ENCODE data around the gene DLGAP1. TPM values are rescaled to one million over a fixed set of nuclear protein-coding genes. Genes with fewer than 3 reads are reported as not detected.

DLGAP1 gene
- total RNA-seq, 1 donor from 2014 or later: 18.5 TPM

DNA sequence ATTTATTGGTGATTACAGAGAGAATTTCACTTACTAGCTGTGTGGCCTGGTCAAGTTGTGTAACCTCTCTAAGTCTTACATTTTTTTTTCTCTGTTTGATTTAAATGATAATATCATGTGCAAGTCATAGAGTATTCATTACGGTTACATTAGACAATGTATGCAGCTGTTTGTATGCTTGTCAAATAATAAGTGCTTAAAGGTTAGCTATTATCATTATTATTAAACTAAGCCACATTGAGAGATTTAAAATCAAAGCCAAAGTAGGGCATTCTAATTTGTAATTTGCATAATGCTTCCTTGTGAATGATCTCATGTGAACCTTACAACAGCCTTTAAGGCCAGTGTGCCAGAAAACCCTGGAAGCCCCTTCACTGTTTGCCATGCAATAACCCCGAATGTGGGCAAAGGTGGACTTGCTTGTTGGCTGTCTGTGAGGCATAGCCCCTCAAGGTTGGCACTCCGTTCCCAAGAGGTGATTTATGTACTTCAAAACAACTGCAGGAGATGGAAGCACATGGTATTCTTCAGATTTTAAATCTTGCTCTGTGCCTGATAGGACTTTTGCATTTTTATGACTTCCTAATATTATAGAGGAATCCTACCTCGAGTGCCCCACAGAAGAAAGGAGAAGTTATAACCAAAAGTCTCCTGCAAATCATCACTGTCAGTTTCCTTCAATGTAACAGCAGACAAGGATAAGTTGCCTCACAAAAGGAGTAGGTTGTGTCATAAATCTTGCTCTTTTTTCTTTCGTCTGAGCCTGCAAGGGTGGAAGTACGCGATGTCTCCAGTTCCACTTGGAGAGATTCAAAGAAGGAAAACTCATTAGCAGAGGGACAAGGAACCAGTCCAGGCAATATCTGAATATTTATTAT is 733.1 kb downstream of the DLGAP1 start:
- Histone ChIP-seq H3K4me2 (no peak overlapping the region), H3K27me3 (no peaks in the 10 kb centered on the region), H4K20me1 (ENCODE audit: low read depth) (no peaks in the 10 kb centered on the region), H3K36me3 (no peaks in the 10 kb centered on the region), H3K4me3 (no peak overlapping the region), H3K9ac (no peak overlapping the region), H2AFZ (replicated peaks) (no peak overlapping the region), H3K27ac (no peak overlapping the region), H3F3A (ENCODE audit: low read depth) (no peaks in the 10 kb centered on the region), H3K79me2 (ENCODE audit: low read depth) (no peaks in the 10 kb centered on the region), H3K4me1 (peaks cover 17% of the 10 kb centered on the region), H3K9me3 (ENCODE audit: low read depth) (no peaks in the 10 kb centered on the region)
- H3K4me3 Mint-ChIP-seq: no peak overlapping the region
- peaks cover 2% of the 10 kb centered on the region for H3K36me3 Mint-ChIP-seq
- no peak overlapping the region for H3K27ac Mint-ChIP-seq
- H3K27me3 Mint-ChIP-seq (ENCODE audit: insufficient read depth, low read depth): no peaks in the 10 kb centered on the region
- no peak for TF ChIP-seq EZH2 (IDR thresholded peaks at IDR 0.05)
- TF ChIP-seq, protein P1, sequence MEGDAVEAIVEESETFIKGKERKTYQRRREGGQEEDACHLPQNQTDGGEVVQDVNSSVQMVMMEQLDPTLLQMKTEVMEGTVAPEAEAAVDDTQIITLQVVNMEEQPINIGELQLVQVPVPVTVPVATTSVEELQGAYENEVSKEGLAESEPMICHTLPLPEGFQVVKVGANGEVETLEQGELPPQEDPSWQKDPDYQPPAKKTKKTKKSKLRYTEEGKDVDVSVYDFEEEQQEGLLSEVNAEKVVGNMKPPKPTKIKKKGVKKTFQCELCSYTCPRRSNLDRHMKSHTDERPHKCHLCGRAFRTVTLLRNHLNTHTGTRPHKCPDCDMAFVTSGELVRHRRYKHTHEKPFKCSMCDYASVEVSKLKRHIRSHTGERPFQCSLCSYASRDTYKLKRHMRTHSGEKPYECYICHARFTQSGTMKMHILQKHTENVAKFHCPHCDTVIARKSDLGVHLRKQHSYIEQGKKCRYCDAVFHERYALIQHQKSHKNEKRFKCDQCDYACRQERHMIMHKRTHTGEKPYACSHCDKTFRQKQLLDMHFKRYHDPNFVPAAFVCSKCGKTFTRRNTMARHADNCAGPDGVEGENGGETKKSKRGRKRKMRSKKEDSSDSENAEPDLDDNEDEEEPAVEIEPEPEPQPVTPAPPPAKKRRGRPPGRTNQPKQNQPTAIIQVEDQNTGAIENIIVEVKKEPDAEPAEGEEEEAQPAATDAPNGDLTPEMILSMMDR (IDR thresholded peaks at IDR 0.05): no peak
- no peak for TF ChIP-seq EZH2phosphoT487 (IDR thresholded peaks at IDR 0.05)
- no peak for DNase-seq (ENCODE audit: low spot score)
- no peaks in the 10 kb centered on the region for H3K9me3 Mint-ChIP-seq
- H3K4me1 Mint-ChIP-seq: peaks cover 17% of the 10 kb centered on the region

GRCh38 chr18:3720818-3721545 is 734.1 kb downstream of the DLGAP1 start:
- Histone ChIP-seq H2AFZ (replicated peaks) (no peak overlapping the region), H4K20me1 (ENCODE audit: low read depth) (no peaks in the 10 kb centered on the region), H3K79me2 (ENCODE audit: low read depth) (no peaks in the 10 kb centered on the region), H3K36me3 (no peaks in the 10 kb centered on the region), H3F3A (ENCODE audit: low read depth) (no peaks in the 10 kb centered on the region), H3K9ac (no peak overlapping the region), H3K4me1 (peaks cover 20% of the 10 kb centered on the region), H3K9me3 (ENCODE audit: low read depth) (no peaks in the 10 kb centered on the region), H3K27ac (no peak overlapping the region), H3K4me3 (no peak overlapping the region), H3K4me2 (no peak overlapping the region), H3K27me3 (no peaks in the 10 kb centered on the region)
- Mint-ChIP-seq H3K27ac (no peak overlapping the region), H3K27me3 (ENCODE audit: insufficient read depth, low read depth) (no peaks in the 10 kb centered on the region), H3K4me1 (peaks cover 17% of the 10 kb centered on the region), H3K9me3 (no peaks in the 10 kb centered on the region), H3K4me3 (no peak overlapping the region), H3K36me3 (peaks cover 2% of the 10 kb centered on the region)
- TF ChIP-seq, protein P1 (IDR thresholded peaks at IDR 0.05): no peak
- TF ChIP-seq EZH2 (IDR thresholded peaks at IDR 0.05) (no peak), EZH2phosphoT487 (IDR thresholded peaks at IDR 0.05) (no peak)
- no peak for DNase-seq (ENCODE audit: low spot score)

- Histone ChIP-seq H3F3A (ENCODE audit: low read depth) (peaks cover 6% of the 10 kb centered on the region), H3K36me3 (no peaks in the 10 kb centered on the region), H3K4me3 (no peak overlapping the region), H3K4me1 (peaks cover 28% of the 10 kb centered on the region), H3K4me2 (no peak overlapping the region), H4K20me1 (ENCODE audit: low read depth) (no peaks in the 10 kb centered on the region), H3K27ac (no peak overlapping the region), H3K9ac (no peak overlapping the region), H2AFZ (replicated peaks) (no peak overlapping the region), H3K79me2 (ENCODE audit: low read depth) (no peaks in the 10 kb centered on the region), H3K9me3 (ENCODE audit: low read depth) (no peaks in the 10 kb centered on the region), H3K27me3 (no peaks in the 10 kb centered on the region)
- no peak for DNase-seq (ENCODE audit: low spot score)
- Mint-ChIP-seq H3K27me3 (ENCODE audit: insufficient read depth, low read depth) (no peaks in the 10 kb centered on the region), H3K4me3 (no peak overlapping the region), H3K36me3 (peaks cover 2% of the 10 kb centered on the region), H3K27ac (no peak overlapping the region), H3K9me3 (no peaks in the 10 kb centered on the region), H3K4me1 (peaks cover 23% of the 10 kb centered on the region)
- no peak for TF ChIP-seq EZH2 (IDR thresholded peaks at IDR 0.05)
- TF ChIP-seq, protein P1 (IDR thresholded peaks at IDR 0.05): no peak
- no peak for TF ChIP-seq EZH2phosphoT487 (IDR thresholded peaks at IDR 0.05)
Observed at GRCh38 chr18:3720159-3720558, 734.9 kb downstream of the DLGAP1 start.
